Measurements from ENCODE around the gene BRD1. TPM values are rescaled to one million over a fixed set of nuclear protein-coding genes. Genes with fewer than 3 reads are reported as not detected.

The BRD1 gene
- total RNA-seq, 2 experiments from 2014 or later, result 24.5 to 29.0 TPM

- TF ChIP-seq CTCF (IDR thresholded peaks at IDR 0.05), result no peak
- Mint-ChIP-seq H3K36me3 (ENCODE audit: low read depth) (peaks cover 17% of the 10 kb centered on the region), H3K27ac (no peak overlapping the region), H3K4me1 (ENCODE audit: low read depth) (peaks cover 13% of the 10 kb centered on the region), H3K27me3 (no peaks in the 10 kb centered on the region), H3K4me3 (no peak overlapping the region), H3K9me3 (no peaks in the 10 kb centered on the region)
- POLR2A ChIA-PET, result interaction anchor here (1.2 kb wide), 1 partner anchor 11 kb away, joined by 3 read pairs; no protein-coding TSS in a partner anchor
- CTCF ChIA-PET, result no interaction called here
- no peak for DNase-seq
- no peak for ATAC-seq
- intact Hi-C loops (cut with micrococcal nuclease), result no loop called here
These were observed 54.1 kb downstream of the BRD1 start for GRCh38 chr22:49773531-49773930.

DNA sequence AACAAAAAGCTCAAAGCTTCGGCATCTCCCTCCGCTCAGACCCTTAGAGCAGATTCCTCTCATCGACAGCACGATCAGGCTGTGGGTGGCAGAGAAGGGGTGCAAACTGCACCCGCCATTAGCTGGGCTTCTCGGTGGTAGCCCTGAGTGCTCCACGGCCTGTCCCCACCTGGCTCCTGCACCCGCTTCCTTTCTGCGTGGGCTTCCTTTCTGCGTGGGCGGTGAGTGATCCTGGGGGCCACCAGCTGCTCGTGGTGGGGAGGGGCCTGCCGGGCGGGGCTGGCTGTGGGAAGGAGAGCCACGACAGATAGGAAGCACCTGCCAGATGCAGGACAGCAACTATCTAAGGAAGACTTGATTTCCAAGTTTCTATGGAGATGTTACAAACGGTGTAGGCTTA is 55.0 kb downstream of the BRD1 start:
- ChIA-PET POLR2A (no interaction called here), CTCF (interaction anchor here (0.9 kb wide), 1 partner anchor 258 kb away, joined by 4 read pairs; no protein-coding TSS in a partner anchor)
- intact Hi-C loops (cut with micrococcal nuclease), result no loop called here
- no peak for TF ChIP-seq CTCF (IDR thresholded peaks at IDR 0.05)
- DNase-seq (peak; percentile 21), ATAC-seq (peak; percentile 25)
- no peak overlapping the region for H3K4me3 Mint-ChIP-seq
- H3K36me3 Mint-ChIP-seq (ENCODE audit: low read depth), result peaks cover 17% of the 10 kb centered on the region
- H3K27ac Mint-ChIP-seq, result peak overlapping the region; percentile 68
- no peaks in the 10 kb centered on the region for H3K9me3 Mint-ChIP-seq
- H3K4me1 Mint-ChIP-seq (ENCODE audit: low read depth), result peaks cover 13% of the 10 kb centered on the region
- no peaks in the 10 kb centered on the region for H3K27me3 Mint-ChIP-seq

GRCh38 chr22:49771266-49772065 is 56.2 kb downstream of the BRD1 start:
- Mint-ChIP-seq H3K9me3 (peaks cover 7% of the 10 kb centered on the region), H3K27ac (no peak overlapping the region), H3K36me3 (ENCODE audit: low read depth) (peaks cover 18% of the 10 kb centered on the region), H3K4me3 (no peak overlapping the region), H3K4me1 (ENCODE audit: low read depth) (peaks cover 13% of the 10 kb centered on the region), H3K27me3 (no peaks in the 10 kb centered on the region)
- no peak for TF ChIP-seq CTCF (IDR thresholded peaks at IDR 0.05)
- intact Hi-C loops (cut with micrococcal nuclease), result no loop called here
- DNase-seq, result no peak
- CTCF ChIA-PET, result interaction anchor here (0.9 kb wide), 1 partner anchor 259 kb away, joined by 4 read pairs; no protein-coding TSS in a partner anchor
- POLR2A ChIA-PET, result no interaction called here
- no peak for ATAC-seq

- Mint-ChIP-seq H3K9me3 (peaks cover 8% of the 10 kb centered on the region), H3K27ac (no peak overlapping the region), H3K27me3 (no peaks in the 10 kb centered on the region), H3K4me1 (ENCODE audit: low read depth) (peaks cover 13% of the 10 kb centered on the region), H3K4me3 (no peak overlapping the region), H3K36me3 (ENCODE audit: low read depth) (peaks cover 18% of the 10 kb centered on the region)
- ATAC-seq (peak; percentile 31), DNase-seq (peak; percentile 34)
- intact Hi-C loops (cut with micrococcal nuclease), result no loop called here
- ChIA-PET CTCF (no interaction called here), POLR2A (no interaction called here)
- no peak for TF ChIP-seq CTCF (IDR thresholded peaks at IDR 0.05)
These were observed 57.0 kb downstream of the BRD1 start for GRCh38 chr22:49770547-49771265.

Measured in activated CD8-positive, alpha-beta T cell treated with anti-CD3 and anti-CD28 coated beads for 36 hours (primary cell).